ENCODE measurements around the gene SLC12A7. TPM values are rescaled to one million over a fixed set of nuclear protein-coding genes. Genes with fewer than 3 reads are reported as not detected.

SLC12A7 gene
- total and polyA plus RNA-seq, 2 donors = 12.2 to 23.5 TPM

GRCh38 chr5:1156033-1156753, 44.3 kb upstream of the SLC12A7 start:
- Histone ChIP-seq H3K27ac (ENCODE audit: low read depth in 1 of 2, low read length in 1 of 2) (no peak overlapping the region), H3K4me1 (ENCODE audit: control insufficient read depth in 2 of 2, insufficient read depth in 2 of 2, low read length in 2 of 2) (peaks cover 1 to 2% of the 10 kb centered on the region in 2 donors), H3K27me3 (ENCODE audit: control insufficient read depth in 2 of 2, insufficient read depth in 1 of 2, low read length in 1 of 2) (peaks cover 41 to 90% of the 10 kb centered on the region in 2 donors), H3K4me3 (ENCODE audit: low read length in 2 of 2) (peak overlapping the region in 1 of 2 donors; percentile 28), H3K36me3 (ENCODE audit: control insufficient read depth in 2 of 2, insufficient read depth in 2 of 2, low read length in 1 of 2) (no peaks in the 10 kb centered on the region), H3K9me3 (ENCODE audit: control insufficient read depth in 2 of 2, insufficient read depth in 1 of 2, low read length in 1 of 2) (peaks cover 5 to 20% of the 10 kb centered on the region in 2 donors)
- DNase-seq (ENCODE audit: low read depth in 6 of 9, low spot score in 9 of 9) = no peak
- WGBS = 21% methylated on average over 51 of the region's 51 CpGs

GRCh38 chr5:1155191-1156032, 43.5 kb upstream of the SLC12A7 start:
- H3K27ac ChIP-seq (ENCODE audit: low read depth in 1 of 2, low read length in 1 of 2) = no peak overlapping the region
- peaks cover 0 to 6% of the 10 kb centered on the region in 2 donors for H3K4me1 ChIP-seq (ENCODE audit: control insufficient read depth in 2 of 2, insufficient read depth in 2 of 2, low read length in 2 of 2)
- DNase-seq (ENCODE audit: low read depth in 6 of 9, low spot score in 9 of 9) = no peak
- peak overlapping the region in 1 of 2 donors; percentile 28 for H3K4me3 ChIP-seq (ENCODE audit: low read length in 2 of 2)
- WGBS = 3% methylated on average over 96 of the region's 98 CpGs
- H3K36me3 ChIP-seq (ENCODE audit: control insufficient read depth in 2 of 2, insufficient read depth in 2 of 2, low read length in 1 of 2) = no peaks in the 10 kb centered on the region
- H3K9me3 ChIP-seq (ENCODE audit: control insufficient read depth in 2 of 2, insufficient read depth in 1 of 2, low read length in 1 of 2) = peaks cover 5 to 20% of the 10 kb centered on the region in 2 donors
- H3K27me3 ChIP-seq (ENCODE audit: control insufficient read depth in 2 of 2, insufficient read depth in 1 of 2, low read length in 1 of 2) = peaks cover 41 to 90% of the 10 kb centered on the region in 2 donors

GRCh38 chr5:1153428-1153827, 41.6 kb upstream of the SLC12A7 start:
- Histone ChIP-seq H3K27me3 (ENCODE audit: control insufficient read depth in 2 of 2, insufficient read depth in 1 of 2, low read length in 1 of 2) (peaks cover 39 to 73% of the 10 kb centered on the region in 2 donors), H3K4me1 (ENCODE audit: control insufficient read depth in 2 of 2, insufficient read depth in 2 of 2, low read length in 2 of 2) (peaks cover 0 to 13% of the 10 kb centered on the region in 2 donors), H3K9me3 (ENCODE audit: control insufficient read depth in 2 of 2, insufficient read depth in 1 of 2, low read length in 1 of 2) (peaks cover 5 to 20% of the 10 kb centered on the region in 2 donors), H3K27ac (ENCODE audit: low read depth in 1 of 2, low read length in 1 of 2) (no peak overlapping the region), H3K36me3 (ENCODE audit: control insufficient read depth in 2 of 2, insufficient read depth in 2 of 2, low read length in 1 of 2) (no peaks in the 10 kb centered on the region), H3K4me3 (ENCODE audit: low read length in 2 of 2) (no peak overlapping the region)
- no peak for DNase-seq (ENCODE audit: low read depth in 6 of 9, low spot score in 9 of 9)
- WGBS = 77% methylated on average over 12 of the region's 12 CpGs

GRCh38 chr5:1152771-1153282, 41.0 kb upstream of the SLC12A7 start:
- no peak overlapping the region for H3K4me3 ChIP-seq (ENCODE audit: low read length in 2 of 2)
- H3K27me3 ChIP-seq (ENCODE audit: control insufficient read depth in 2 of 2, insufficient read depth in 1 of 2, low read length in 1 of 2) = peaks cover 39 to 70% of the 10 kb centered on the region in 2 donors
- no peaks in the 10 kb centered on the region for H3K36me3 ChIP-seq (ENCODE audit: control insufficient read depth in 2 of 2, insufficient read depth in 2 of 2, low read length in 1 of 2)
- no peak for DNase-seq (ENCODE audit: low read depth in 6 of 9, low spot score in 9 of 9)
- no peak overlapping the region for H3K27ac ChIP-seq (ENCODE audit: low read depth in 1 of 2, low read length in 1 of 2)
- WGBS = 94% methylated on average over 15 of the region's 15 CpGs
- H3K4me1 ChIP-seq (ENCODE audit: control insufficient read depth in 2 of 2, insufficient read depth in 2 of 2, low read length in 2 of 2) = peaks cover 0 to 13% of the 10 kb centered on the region in 2 donors
- H3K9me3 ChIP-seq (ENCODE audit: control insufficient read depth in 2 of 2, insufficient read depth in 1 of 2, low read length in 1 of 2) = peaks cover 5 to 20% of the 10 kb centered on the region in 2 donors

GRCh38 chr5:1152156-1152555, 40.3 kb upstream of the SLC12A7 start:
- Histone ChIP-seq H3K27me3 (ENCODE audit: control insufficient read depth in 2 of 2, insufficient read depth in 1 of 2, low read length in 1 of 2) (peaks cover 34 to 65% of the 10 kb centered on the region in 2 donors), H3K4me1 (ENCODE audit: control insufficient read depth in 2 of 2, insufficient read depth in 2 of 2, low read length in 2 of 2) (peaks cover 0 to 13% of the 10 kb centered on the region in 2 donors), H3K36me3 (ENCODE audit: control insufficient read depth in 2 of 2, insufficient read depth in 2 of 2, low read length in 1 of 2) (no peaks in the 10 kb centered on the region), H3K27ac (ENCODE audit: low read depth in 1 of 2, low read length in 1 of 2) (no peak overlapping the region), H3K9me3 (ENCODE audit: control insufficient read depth in 2 of 2, insufficient read depth in 1 of 2, low read length in 1 of 2) (peaks cover 4 to 14% of the 10 kb centered on the region in 2 donors), H3K4me3 (ENCODE audit: low read length in 2 of 2) (no peak overlapping the region)
- DNase-seq (ENCODE audit: low read depth in 6 of 9, low spot score in 9 of 9) = no peak
- WGBS = 64% methylated on average over 10 of the region's 10 CpGs

- peaks cover 28 to 57% of the 10 kb centered on the region in 2 donors for H3K27me3 ChIP-seq (ENCODE audit: control insufficient read depth in 2 of 2, insufficient read depth in 1 of 2, low read length in 1 of 2)
- H3K36me3 ChIP-seq (ENCODE audit: control insufficient read depth in 2 of 2, insufficient read depth in 2 of 2, low read length in 1 of 2) = no peaks in the 10 kb centered on the region
- DNase-seq (ENCODE audit: low read depth in 6 of 9, low spot score in 9 of 9) = no peak
- 91% methylated on average over 10 of the region's 10 CpGs for WGBS
- H3K27ac ChIP-seq (ENCODE audit: low read depth in 1 of 2, low read length in 1 of 2) = no peak overlapping the region
- peaks cover 0 to 13% of the 10 kb centered on the region in 2 donors for H3K4me1 ChIP-seq (ENCODE audit: control insufficient read depth in 2 of 2, insufficient read depth in 2 of 2, low read length in 2 of 2)
- H3K9me3 ChIP-seq (ENCODE audit: control insufficient read depth in 2 of 2, insufficient read depth in 1 of 2, low read length in 1 of 2) = peaks cover 0 to 5% of the 10 kb centered on the region in 2 donors
- H3K4me3 ChIP-seq (ENCODE audit: low read length in 2 of 2) = no peak overlapping the region
Observed at GRCh38 chr5:1151316-1151715, 39.5 kb upstream of the SLC12A7 start.

GRCh38 chr5:1150866-1151265, 39.0 kb upstream of the SLC12A7 start:
- DNase-seq (ENCODE audit: low read depth in 6 of 9, low spot score in 9 of 9) = no peak
- no peak overlapping the region for H3K27ac ChIP-seq (ENCODE audit: low read depth in 1 of 2, low read length in 1 of 2)
- H3K9me3 ChIP-seq (ENCODE audit: control insufficient read depth in 2 of 2, insufficient read depth in 1 of 2, low read length in 1 of 2) = peaks cover 0 to 4% of the 10 kb centered on the region in 2 donors
- no peaks in the 10 kb centered on the region for H3K36me3 ChIP-seq (ENCODE audit: control insufficient read depth in 2 of 2, insufficient read depth in 2 of 2, low read length in 1 of 2)
- 97% methylated on average over 10 of the region's 10 CpGs for WGBS
- H3K27me3 ChIP-seq (ENCODE audit: control insufficient read depth in 2 of 2, insufficient read depth in 1 of 2, low read length in 1 of 2) = peaks cover 23 to 57% of the 10 kb centered on the region in 2 donors
- H3K4me3 ChIP-seq (ENCODE audit: low read length in 2 of 2) = no peak overlapping the region
- peaks cover 0 to 13% of the 10 kb centered on the region in 2 donors for H3K4me1 ChIP-seq (ENCODE audit: control insufficient read depth in 2 of 2, insufficient read depth in 2 of 2, low read length in 2 of 2)

GRCh38 chr5:1144638-1145396, 33.0 kb upstream of the SLC12A7 start:
- Histone ChIP-seq H3K4me1 (ENCODE audit: control insufficient read depth in 2 of 2, insufficient read depth in 2 of 2, low read length in 2 of 2) (peaks cover 0 to 22% of the 10 kb centered on the region in 2 donors), H3K9me3 (ENCODE audit: control insufficient read depth in 2 of 2, insufficient read depth in 1 of 2, low read length in 1 of 2) (peaks cover 2 to 3% of the 10 kb centered on the region in 2 donors), H3K27ac (ENCODE audit: low read depth in 1 of 2, low read length in 1 of 2) (no peak overlapping the region), H3K4me3 (ENCODE audit: low read length in 2 of 2) (no peak overlapping the region), H3K27me3 (ENCODE audit: control insufficient read depth in 2 of 2, insufficient read depth in 1 of 2, low read length in 1 of 2) (peaks cover 0 to 8% of the 10 kb centered on the region in 2 donors), H3K36me3 (ENCODE audit: control insufficient read depth in 2 of 2, insufficient read depth in 2 of 2, low read length in 1 of 2) (no peaks in the 10 kb centered on the region)
- WGBS = 93% methylated on average over 25 of the region's 25 CpGs
- DNase-seq (ENCODE audit: low read depth in 6 of 9, low spot score in 9 of 9) = no peak
